CD4-positive, alpha-beta T cell treated with Interleukin-4 for 1 hour (primary cell): Measurements from ENCODE around the gene EPHB6.

Experiments
- DNase-seq, 2 donors: peaks; one replicate each; pipeline ENCODE4 v3.0.0-alpha.2; 2020 to 2022

Gene EPHB6

GRCh38 chr7:142880876-142881505, 26.1 kb downstream of the EPHB6 start:
- DNase-seq = peak; percentile 54 to 65

- DNase-seq = no peak
Measured at GRCh38 chr7:142881586-142882337, 26.9 kb downstream of the EPHB6 start.

GRCh38 chr7:142882338-142882678, 27.4 kb downstream of the EPHB6 start:
- no peak for DNase-seq

DNA sequence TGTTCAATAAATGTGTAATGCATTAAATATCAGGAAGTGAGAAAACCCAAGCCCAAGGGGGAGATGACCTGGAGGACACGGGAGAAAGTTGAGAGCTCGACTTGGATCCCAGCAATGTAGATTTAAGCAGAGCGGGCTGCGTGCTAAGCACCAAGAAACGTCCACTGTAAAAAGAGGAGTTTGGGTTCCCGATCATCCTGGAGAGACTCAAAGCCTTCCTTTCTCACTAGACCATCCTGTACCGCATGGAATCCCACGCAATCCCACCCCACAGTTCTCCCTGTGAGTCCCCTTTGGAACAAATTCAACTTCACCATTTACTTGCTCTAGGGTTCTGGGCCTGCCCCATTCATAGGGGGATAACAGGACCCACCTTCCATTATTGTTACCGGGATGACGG, 28.3 kb downstream of the EPHB6 start:
- no peak for DNase-seq

GRCh38 chr7:142883571-142884285, 28.9 kb downstream of the EPHB6 start:
- DNase-seq = no peak

DNA sequence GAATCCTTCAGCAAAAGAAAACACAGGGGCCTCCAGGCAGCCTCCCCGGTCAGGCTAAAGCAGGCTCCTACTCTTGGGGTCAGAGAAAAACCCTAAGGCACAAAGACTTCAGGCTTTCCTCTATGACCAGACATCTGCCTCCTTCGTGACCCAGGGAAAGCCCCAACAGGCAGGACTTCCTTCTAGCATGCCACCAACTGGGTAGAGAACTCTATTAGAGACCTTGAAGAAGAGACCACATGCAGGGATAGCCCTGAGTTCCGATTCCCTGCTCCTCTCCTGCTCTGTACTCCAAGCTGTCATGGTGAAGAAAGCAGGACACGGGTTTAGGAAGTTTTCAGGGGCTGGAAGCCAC, 29.4 kb downstream of the EPHB6 start:
- no peak for DNase-seq

DNA sequence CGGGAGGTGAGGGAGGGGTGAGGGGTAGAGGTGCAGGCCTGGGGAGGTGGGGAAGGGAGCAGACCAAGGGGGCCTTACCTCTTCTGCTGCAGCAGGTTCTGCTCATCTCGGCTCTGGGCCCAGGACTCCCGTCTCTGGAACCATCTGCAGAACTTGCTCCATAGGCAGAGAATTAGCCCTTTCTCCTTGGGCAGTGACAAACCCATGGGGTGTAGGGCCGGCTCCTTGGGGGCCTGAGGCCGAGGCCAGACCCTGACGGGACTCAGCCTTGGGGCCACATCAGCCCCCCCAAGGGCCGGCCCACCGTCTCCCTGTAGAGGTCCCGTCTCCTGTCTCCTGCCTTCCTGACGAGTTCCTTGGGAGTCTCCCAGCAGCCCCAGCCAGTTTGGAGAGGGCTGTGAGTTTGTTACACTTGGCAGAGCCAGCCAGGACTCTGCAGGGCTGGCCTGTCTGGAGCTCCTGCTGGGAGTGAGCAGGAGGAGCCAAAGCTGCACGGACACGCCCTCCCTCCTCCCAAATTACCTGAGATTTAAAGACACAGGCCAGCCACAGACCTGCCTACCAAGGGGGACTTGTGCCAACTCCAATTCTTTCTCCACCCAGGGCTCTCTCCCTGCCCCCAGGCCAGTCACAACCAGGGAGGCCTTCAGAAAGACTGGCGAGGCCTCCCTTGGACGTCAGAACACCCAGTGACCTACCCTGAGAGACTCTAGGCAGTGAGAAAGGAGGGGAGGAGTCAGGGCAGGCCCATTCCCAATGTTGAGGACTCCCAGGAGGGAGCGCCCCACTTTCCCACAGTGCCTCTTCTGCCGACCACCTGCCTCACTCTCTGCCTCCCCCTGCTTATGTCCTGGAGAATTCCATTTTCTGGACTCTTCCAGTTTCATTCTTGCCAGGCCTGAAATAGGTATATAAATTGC, 30.7 kb downstream of the EPHB6 start, which contains the start of gene TRPV6:
Gene TRPV6, minus strand, starts transcription at position 435 of the 920 bp plus-strand sequence.
- DNase-seq = peak in 1 of 2 donors; percentile 6

DNA sequence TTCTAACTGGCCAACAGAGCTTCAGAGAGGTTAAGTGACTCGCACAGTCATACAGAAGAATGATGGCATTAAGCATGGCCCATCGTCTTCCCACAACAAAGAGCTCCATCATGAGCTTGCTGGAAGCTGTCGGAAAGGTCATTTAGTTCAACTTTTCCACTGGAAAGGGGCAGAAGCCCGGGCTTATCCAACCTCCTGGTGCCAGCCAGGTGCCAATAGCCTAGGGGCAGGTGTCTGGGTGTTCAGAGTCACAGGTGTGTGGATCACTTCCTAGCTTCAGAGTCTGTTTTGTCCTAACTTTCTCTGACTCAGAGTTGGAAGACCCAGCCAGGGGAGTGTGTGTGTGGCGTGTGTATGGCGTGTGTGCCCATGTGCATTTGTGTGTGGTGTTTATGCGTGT, 32.0 kb downstream of the EPHB6 start:
- no peak for DNase-seq

- peak in 1 of 2 donors; percentile 1 for DNase-seq
Measured at GRCh38 chr7:142887282-142888015, 32.6 kb downstream of the EPHB6 start.

GRCh38 chr7:142889816-142890215, 34.9 kb downstream of the EPHB6 start:
- DNase-seq = peak in 1 of 2 donors; percentile 5

DNA sequence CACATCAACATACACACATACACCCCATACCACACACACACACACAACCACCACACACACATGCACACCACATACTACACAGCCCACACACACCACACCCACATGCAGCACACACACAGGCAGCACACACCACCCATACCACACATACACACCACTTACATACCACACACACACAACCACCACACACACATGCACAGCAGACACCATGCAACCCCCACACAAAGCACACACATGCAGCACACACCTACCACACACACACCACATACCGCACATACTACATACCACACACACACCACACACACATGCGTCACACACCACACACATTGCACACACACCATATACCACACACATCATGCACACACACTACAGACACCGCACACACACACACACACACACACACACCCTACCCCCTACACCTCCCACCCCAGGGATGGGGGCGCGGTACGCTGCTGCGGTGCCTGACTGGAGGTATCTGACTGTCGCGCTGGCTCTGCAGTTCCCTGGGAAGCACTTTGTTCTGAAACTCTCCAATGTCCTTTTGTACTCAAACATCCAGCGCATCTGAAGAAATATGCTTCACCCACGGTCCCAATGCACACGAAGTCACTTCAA, 36.1 kb downstream of the EPHB6 start:
- peak in 1 of 2 donors; percentile 5 for DNase-seq

DNA sequence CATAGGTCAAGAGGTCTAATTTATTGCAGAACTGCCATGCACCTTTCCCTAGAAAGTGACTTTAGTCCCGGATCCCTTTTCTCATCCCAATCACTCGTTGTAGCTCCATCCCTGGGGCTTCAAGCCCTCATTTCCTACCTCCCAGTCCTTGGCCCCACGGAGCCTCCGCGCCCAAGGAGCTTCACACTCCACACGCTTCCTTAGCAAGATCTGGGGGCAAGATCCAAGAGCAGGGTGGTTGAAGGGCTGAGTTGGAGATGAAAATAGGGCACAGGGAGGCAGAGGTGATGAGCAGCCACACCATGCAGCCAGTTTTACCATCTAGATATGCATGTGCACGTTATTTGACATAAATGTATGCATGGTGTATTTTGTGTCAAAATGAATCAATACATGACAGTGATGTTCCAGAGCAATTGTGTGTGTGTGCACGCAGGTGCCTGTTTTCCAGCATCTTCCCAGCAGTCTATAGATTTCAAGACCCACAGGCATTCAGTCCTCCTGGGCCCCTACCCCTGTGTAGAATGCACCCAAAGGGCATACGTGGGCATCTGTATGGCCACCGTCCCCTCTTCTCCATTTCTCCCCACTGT, 36.7 kb downstream of the EPHB6 start:
- peak in 1 of 2 donors; percentile 4 for DNase-seq

- peak in 1 of 2 donors; percentile 4 for DNase-seq
Measured at GRCh38 chr7:142892951-142893350, 38.1 kb downstream of the EPHB6 start.

- DNase-seq = no peak
Measured at GRCh38 chr7:142894112-142894984, 39.5 kb downstream of the EPHB6 start.

DNA sequence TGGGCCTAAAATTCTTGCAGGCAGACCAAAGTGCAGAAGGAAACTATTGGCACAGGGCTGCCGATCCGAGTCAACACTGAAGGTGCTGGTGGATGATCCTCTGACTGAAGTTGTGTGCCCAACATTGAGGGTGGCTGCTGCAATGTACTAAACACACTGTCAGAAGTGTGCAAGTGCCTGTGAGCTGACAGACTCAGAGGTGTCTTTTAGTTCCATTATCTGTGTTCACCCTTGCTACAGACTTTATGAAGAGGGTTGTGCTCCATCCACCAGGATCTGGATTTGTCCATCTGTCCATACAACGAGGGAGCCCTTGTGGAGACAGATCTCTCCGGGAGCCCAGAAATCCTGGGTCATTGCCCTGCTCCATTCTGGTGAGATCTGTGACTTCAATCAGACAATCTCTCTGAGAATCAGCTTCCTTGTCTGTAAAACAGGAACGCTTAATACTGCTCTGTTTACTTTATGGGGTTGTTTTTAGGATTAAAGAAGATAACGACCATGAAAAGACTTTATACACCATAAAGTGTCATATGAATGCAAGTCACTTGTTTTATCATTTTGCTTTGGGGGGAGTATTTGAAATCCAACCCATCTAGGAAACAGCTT, 40.2 kb downstream of the EPHB6 start:
- DNase-seq = no peak

DNA sequence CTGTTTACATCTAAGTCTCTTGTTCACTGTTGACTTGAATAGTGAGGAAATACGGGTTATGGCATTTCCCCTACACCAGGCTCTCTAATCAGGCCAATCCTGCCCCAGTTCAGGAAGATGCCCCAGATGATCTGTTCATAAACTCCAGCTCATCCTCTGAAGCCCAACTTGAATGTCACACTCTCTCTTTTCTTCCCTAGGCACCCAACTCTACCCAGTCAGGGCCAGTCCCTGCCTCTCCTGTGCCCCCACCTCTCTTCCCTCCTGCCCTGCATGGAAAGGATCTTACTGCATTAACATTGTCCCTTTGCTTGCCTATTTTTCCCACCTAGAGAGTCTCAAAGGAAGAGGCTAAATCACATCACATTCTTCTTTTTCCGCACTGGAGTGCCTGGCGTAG, 41.3 kb downstream of the EPHB6 start:
- no peak for DNase-seq

- no peak for DNase-seq
Measured at GRCh38 chr7:142896741-142897379, 42.0 kb downstream of the EPHB6 start.

DNA sequence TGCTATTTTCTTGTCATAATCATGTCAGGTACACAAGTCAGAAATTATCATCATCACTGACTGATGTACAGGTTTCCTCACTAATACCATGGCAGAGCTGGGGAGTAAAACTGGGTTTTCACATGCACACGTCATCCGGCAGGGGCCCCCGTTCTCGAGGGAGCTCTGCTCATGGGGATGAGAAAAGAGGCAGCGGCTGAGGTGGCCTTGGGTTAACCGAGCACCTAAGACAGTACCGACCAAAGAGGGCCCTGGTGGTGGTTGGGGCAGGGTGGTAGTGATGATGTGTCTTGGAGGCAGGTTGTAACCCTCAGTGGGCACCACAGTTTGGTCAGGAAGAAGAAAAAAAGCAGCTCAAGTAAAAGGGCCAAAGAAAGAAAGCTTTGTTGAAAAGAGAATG, 42.8 kb downstream of the EPHB6 start:
- no peak for DNase-seq
